HG02798 (cell line): Measurements from ENCODE around the gene HTR4.
A peak's percentile ranks its signal among the peaks of the same experiment; 100 is the strongest.

ENCODE experiments used
- ATAC-seq: cut with Tn5 transposase; IDR thresholded peaks from one replicate; pipeline ENCODE4 v1.9.1; 2021; ENCODE audit warnings: mild to moderate bottlenecking; ENCODE audit not compliant: unreplicated experiment, poor library complexity

Gene HTR4

GRCh38 chr5:148665431-148665830 is 11.1 kb upstream of the HTR4 start:
- no peak for ATAC-seq

- no peak for ATAC-seq
These were observed 9.2 kb upstream of the HTR4 start for GRCh38 chr5:148663509-148663908.

GRCh38 chr5:148660346-148660660 is 6.0 kb upstream of the HTR4 start:
- no peak for ATAC-seq

- no peak for ATAC-seq
These were observed 5.5 kb upstream of the HTR4 start for GRCh38 chr5:148659641-148660345.

GRCh38 chr5:148653291-148653835 is 964 bp downstream of the HTR4 start:
- no peak for ATAC-seq

GRCh38 chr5:148651528-148651927 is 2.8 kb downstream of the HTR4 start:
- ATAC-seq: no peak

- no peak for ATAC-seq
These were observed 8.8 kb downstream of the HTR4 start for GRCh38 chr5:148645527-148645926.

GRCh38 chr5:148641735-148642134 is 12.6 kb downstream of the HTR4 start:
- no peak for ATAC-seq

- no peak for ATAC-seq
These were observed 13.9 kb downstream of the HTR4 start for GRCh38 chr5:148640471-148640870.

GRCh38 chr5:148639081-148639480 is 15.2 kb downstream of the HTR4 start:
- no peak for ATAC-seq

GRCh38 chr5:148636353-148636752 is 18.0 kb downstream of the HTR4 start:
- ATAC-seq: no peak

GRCh38 chr5:148635321-148636083 is 18.8 kb downstream of the HTR4 start:
- ATAC-seq: no peak

- no peak for ATAC-seq
These were observed 21.3 kb downstream of the HTR4 start for GRCh38 chr5:148633067-148633377.

GRCh38 chr5:148632255-148633066 is 21.9 kb downstream of the HTR4 start:
- no peak for ATAC-seq

- no peak for ATAC-seq
These were observed 27.3 kb downstream of the HTR4 start for GRCh38 chr5:148626986-148627385.

- ATAC-seq: no peak
These were observed 28.2 kb downstream of the HTR4 start for GRCh38 chr5:148626081-148626613.

GRCh38 chr5:148625250-148625649 is 29.1 kb downstream of the HTR4 start:
- ATAC-seq: no peak

GRCh38 chr5:148623741-148624140 is 30.6 kb downstream of the HTR4 start:
- ATAC-seq: no peak

- no peak for ATAC-seq
These were observed 31.2 kb downstream of the HTR4 start for GRCh38 chr5:148623101-148623500.

- ATAC-seq: peak; percentile 70
These were observed 33.6 kb downstream of the HTR4 start for GRCh38 chr5:148620696-148621095.

- no peak for ATAC-seq
These were observed 34.2 kb downstream of the HTR4 start for GRCh38 chr5:148620091-148620490.
